HK-2 (cell line): ENCODE measurements around the gene SLC2A10.
A peak's percentile ranks its signal among the peaks of the same experiment; 100 is the strongest.

ENCODE experiments used
- DNase-seq: peaks from one replicate; pipeline ENCODE4 v3.0.0-alpha.2; 2018; ENCODE audit not compliant: unreplicated experiment

SLC2A10 gene

DNA sequence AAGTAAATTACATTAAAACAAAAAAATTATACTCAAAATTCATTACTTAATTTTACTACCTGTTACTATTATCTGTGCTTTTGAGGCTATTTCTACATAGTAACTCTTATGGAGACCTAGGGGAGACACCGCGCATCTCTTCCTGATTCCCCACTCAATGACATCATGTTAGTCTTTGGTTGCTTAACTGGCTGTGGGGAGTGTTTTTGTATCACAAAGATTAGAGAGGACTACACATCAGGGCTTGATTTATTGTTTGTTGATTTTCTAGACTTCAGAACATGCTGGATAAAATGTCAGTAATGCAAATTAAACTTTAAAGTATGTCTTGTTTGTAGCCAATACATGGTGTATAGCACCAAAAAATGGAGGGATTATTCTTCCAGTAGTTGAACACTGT, 26.0 kb downstream of the SLC2A10 start:
- DNase-seq: no peak

DNA sequence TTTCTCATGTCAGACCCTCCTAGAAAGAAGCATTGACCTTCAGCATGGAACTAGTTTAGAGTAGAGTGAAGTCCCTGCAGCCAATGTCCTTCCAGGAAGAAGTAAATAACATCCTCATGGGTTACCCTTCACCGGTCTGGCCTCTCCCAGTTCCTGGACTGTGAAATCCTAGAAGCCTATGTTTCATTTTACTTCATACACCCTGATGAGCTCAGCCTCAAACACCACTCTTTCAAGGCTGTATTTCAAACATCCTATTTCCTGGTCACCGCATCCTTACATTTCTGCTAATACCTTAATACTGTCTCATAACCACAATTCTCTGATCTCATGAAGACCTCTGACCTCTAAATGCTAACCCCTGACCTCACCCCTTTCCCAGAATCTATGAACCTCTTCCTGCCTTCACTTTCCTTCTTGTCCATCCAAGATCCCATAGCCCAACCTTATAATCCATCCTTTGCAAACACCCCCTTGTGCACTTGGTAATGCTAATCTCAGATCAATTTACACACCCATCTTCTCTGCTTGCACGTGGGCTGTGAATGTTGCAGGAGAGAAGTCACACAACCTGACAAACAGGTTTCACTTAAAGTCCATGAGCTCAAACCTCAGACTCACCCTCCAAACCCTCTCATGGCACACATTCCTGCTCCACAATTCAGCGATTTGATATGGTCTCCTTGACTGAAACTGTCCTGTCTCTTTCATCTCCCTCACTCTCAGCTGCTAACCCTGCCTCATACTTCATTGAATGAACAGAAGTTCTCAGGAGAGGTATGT, 30.2 kb downstream of the SLC2A10 start:
- no peak for DNase-seq

DNA sequence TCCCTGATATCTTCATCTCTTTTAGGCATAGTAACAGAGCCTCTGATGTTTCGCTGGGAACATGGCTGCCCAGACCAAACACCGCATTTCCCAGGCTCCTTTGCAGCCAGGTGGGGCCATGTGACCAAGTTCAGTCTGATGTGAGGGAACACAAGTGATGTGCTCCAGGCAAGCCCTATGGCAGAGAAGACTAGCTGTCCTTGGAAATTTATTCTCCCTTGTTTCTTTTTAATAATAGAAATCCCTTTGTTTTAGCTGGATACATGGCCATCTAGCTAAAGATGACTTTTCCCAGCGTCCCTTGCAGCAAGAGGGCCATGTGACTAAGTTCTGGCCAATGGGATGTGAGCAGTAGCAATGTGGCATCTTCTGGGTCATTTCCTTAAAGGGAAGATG, 30.8 kb downstream of the SLC2A10 start:
- no peak for DNase-seq

DNA sequence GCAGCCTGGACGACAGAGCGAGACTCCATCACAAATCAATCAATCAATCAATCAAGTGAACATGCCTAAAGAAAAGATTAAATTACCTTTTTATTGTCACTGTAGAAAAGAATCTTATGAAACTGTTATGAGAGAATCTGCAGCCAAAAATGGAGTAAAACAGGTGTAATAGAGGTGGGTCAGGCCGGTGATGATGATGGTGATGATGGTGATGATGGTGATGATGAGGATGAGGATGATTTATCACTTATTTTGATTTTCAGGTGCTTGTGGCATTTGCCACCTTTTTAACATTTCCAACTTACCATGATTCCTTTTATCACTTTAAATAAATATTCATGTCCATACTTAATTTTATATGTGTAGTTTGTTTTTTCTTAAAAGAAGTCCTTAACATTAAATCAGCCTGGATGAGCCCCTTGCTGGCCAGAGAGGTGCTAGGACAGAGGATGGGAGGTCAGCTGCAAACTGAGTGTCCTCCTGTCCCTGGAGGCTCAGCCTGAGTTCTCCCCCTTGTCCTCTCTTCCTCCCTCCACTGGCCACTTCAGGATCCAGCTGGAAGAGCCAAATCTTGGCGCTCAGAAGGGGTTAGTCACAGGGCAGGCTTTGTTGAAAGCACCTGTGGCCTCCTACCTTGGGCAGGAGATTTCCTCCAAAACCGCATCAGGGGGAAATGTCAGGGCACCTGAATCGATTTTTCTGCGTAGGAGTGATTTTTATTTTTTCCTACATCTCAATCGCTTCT, 32.6 kb downstream of the SLC2A10 start:
- no peak for DNase-seq

DNA sequence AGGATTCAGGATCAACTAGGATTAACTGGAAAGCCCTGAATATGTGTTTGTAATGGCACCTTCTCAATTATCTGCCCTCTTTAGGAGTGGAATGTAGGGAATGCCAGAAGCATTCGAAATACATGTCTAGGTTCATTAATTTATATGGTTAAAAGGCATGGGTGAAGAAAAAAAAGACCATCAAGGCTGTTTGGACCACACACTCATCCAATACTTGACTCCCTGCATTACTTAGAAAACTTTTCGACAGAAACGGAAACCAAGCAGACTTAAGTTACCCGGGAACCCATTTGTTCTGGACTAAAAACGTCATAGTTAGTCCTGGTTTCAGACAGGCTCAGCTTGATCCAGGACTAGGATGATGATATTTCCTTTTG, 33.2 kb downstream of the SLC2A10 start:
- DNase-seq: no peak

DNA sequence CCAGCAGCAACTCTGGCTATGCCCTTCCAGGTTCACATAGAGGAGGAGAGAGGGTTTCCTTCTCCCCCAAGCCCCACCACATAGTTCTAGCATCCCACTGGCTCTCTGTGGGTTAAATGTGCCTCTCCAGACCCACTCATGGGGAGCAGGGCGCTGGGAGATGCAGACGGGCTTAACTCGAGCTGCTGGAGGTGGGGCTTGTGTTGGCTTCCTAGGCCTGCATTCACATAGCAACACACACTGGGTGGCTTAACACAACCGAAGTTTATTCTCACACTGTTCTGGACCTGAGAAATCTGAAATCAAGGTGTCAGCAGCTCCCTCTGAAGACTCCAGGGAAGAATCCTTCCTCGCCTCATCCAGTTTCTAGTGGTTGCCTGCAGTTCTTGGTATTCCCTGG, 33.6 kb downstream of the SLC2A10 start:
- no peak for DNase-seq

DNA sequence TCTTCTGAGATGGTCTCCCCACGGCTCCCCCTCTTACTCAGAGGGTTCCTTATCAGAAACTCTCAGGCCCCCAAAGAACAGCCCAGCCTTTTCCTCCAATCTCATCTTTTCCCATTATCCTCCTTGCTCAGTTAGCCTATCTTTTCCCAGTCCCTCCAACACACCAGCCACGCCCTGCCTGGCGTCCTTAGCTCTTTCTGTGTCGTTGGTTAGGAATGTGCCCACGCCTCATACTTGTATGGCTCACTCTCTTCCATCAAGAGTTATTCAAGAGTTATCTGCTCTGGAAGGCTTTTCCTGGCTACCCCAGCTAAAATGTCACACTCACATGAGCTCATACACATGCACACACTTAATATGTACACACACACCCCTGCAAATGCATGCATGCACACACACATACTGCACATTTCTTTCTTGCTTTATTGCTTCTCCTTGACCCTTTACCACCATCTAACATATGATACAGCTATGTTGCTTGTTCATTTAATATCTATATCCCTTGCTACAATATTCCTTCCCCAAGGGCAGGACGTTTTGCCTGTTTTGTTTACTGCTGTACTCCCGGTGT, 37.6 kb downstream of the SLC2A10 start:
- no peak for DNase-seq

DNA sequence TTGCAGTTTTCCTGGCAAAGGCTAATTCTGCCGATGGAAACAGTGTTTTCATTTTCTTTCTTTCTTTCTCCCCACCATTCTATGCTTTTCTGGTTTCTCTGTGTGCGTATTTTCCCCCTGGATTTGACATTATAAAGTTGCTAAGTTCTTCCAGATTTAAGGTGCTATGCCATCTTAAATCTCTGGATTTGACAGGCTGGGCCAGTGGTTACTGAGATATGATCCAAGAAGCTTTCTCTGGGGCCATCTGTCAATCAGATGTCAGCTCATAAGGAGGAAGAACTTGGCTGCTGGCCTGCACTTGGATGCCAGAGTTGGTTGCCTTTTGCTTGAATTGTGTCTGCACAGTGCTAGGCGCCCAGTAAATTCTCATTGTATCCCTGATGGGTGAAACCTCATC, 39.7 kb downstream of the SLC2A10 start:
- DNase-seq: no peak

DNA sequence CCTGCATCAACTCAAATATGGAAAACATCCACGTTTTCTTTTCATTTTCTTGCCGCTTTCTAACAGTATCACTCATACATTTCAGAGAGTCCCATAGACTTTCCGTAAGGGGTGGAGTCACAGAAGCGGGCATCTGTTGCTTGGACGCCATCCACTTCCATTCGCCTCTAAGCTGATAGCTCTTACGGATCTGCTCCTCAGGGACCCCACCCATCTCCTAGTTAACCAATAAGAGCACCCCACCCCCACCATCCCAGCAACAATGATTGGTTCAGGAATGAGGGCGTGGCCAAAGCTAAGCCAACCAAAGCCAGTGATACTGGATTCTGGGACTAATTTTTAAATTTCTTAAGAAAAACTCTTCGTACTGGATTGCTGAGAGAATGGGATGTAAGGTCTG, 42.4 kb downstream of the SLC2A10 start:
- no peak for DNase-seq

DNA sequence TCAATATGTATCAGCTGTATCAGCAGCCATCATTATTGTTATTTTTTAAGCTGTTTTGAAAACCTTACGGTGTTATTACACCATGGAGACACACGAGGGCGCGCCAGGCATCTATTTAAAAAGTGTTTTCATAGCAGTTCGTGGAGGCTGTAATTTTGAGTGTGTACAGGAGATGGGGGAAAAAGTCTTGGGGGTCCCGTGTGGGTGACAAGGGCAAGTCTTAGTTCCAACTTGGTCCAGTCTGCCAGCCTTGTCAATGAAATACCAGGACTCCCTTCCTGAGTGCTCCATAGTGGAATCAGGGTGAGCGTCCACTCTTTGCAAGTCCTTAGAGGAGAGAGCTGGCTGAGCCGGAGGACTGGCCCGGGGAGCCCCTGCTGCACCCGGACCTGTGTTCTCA, 43.3 kb downstream of the SLC2A10 start:
- peak; percentile 53 for DNase-seq

DNA sequence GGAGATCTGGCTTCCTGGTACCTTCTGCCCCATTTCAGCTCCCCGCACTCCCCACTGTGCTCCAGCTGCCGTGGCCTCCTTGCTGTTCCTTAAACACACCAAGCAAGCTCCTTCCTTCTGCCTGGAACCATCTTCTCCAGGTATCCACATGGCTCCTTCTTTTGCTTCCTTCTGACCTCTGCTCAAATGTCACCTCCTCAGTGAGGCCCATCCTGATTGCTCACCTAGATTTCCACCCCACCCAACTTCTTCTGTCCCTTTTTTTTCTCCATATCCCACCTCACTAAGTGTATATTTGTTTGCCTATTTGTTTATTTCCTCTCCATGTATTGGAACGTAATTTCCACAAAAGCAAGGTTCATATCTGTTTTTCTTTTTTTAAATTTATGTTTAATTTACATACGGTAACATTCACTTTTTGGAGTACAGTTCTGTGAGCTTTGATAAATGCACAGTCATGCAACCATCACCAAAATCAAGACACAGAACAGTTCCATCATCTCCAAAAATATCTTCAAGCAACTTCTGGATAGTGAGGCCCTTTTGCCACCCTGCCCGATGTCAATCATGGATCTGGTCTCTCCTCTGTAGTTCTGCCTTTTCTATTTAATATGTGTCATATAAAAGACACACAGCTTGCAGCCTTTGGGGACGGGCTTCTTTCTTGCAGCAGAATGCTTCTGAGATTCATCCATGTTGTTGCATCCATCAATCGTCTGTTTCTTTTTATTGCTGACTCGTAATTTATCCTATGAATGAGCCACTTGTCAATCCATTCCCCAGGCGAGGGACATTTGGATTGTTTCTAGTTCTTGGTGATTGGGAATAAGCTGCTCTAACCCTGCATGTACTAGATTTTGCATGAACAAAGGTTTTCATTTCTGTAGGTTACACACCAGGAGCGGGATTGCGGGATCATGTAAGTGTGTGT, 46.3 kb downstream of the SLC2A10 start:
- no peak for DNase-seq

DNA sequence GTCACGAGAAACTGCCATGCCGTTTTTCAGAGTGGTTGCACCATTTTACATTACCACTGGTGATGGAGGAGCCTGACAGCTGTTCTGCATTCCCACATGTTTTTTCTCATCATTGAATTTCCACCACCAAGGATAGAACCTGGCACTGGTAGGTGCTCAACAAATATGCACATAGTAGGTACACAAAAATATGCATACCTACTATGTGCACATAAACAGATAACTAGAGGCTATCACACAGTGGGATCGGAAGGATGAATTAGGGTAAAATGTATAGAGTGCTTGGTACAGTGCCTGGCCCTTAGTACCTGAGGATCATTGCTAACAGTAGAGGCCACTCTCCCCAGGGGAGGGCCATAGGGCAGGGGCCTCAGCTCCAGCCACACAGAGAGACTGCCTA, 47.0 kb downstream of the SLC2A10 start:
- no peak for DNase-seq

DNA sequence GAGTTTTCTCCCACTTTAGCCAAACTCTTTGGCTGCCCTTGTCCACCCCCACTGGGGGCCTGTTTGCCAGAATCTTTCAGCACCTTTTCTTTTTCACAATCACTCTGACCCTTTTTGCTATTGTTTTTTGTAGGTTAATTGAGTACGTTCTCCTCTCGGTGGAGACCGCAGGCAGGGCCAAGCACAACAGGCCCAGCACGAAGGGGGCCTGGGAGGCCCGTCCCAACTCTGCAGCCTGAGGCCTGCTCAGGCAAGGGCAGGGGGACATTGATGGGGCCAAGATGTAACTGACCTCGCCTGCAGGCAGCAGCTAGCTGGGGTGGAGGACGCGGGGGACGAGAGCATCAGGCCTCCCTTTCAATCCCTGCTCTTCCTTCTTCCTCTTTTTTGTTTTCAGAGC, 47.7 kb downstream of the SLC2A10 start:
- no peak for DNase-seq

DNA sequence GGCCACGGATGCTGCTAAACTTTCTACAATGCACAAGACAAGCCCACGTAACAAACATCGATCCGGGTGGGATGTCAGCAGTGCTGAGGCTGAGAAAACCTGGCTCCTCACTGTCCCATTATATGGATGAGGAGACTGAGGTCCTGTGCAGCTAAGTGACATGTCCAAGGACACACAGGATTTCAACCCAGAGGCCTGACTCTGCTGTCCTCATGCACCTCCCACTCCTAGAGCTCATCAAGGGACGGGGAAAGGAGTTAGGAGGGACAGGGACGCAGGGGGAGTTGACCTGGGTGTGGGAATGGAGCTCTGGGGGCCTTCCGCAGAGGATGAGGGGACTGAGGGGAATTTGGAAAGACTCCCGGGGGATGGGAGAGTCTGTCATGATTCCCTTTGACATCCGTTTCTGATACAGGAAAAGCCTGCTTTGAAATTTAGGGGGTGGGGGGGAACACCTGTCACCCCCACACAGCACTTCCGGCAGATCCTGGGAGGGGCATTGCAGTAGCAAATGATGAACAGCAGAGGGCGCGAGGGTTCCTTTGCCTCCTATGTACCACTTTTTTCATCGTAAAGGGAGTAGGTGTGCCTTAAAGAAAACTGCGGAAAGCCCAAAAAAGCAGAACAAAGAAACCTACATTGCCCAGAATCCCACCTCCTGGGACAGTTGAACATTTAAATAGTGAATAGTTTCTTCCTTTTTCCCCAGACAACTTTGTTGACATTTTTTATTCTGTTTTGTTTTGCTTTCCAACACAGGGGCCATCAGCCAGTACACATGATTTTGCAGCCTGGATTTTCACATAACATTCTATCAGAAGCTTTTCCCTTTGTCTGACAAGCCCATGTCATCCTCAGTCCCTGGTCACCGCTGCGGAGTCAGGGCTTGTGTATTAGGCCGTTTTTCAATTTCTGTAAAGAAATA, 48.6 kb downstream of the SLC2A10 start:
- peak; percentile 63 for DNase-seq

DNA sequence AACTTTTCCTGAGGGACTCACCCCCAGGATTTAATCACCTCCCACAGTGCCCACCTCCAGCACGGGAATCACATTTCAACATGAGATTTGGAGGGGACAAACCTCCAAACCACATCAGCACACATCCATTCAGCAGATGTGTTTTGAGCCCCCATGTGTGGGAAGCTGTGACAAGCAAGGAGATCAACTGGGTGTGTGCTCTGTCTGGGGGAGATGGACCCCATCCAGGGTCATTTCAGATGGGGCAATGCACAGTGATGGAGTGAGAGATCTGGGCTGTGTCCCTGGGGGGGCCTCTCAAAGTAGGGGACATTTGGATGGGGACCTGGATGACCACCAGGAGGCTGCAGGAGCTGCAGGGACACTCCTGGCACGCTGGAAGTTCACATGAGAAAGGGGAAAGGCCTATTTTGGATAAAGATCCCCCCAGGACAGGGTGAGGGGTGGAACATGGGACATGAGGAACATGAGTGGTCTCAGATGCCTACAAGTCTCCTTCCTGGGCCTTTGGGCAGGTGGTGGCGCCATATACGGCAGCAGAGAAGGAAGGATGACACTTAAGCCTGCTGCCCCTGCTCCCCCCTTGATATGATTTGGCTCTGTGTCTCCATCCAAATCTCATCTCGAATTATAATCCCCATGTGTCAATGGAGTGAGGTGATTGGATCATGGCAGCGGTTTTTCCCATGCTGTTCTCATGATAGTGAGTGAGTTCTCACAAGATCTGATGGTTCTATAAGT, 49.6 kb downstream of the SLC2A10 start:
- DNase-seq: no peak

DNA sequence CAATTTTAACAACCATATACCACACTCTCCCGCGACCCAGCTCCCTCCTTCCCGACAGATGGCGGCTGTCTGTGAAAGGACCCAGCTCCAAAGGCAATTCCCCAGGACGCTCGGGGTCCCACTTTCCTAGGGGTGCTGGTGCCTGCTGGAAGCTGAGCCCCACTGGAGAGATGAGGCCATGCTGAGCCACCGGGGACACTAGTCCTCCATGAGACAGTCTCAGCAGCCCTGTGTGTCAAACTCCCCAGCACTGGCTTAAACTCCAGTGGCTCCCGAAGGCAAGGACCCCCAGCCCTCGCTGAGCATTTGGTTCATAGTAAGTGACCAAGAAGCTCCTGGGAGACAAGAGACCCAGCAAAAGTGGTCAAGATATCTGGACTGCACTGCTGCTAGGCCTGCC, 52.1 kb downstream of the SLC2A10 start:
- DNase-seq: no peak

DNA sequence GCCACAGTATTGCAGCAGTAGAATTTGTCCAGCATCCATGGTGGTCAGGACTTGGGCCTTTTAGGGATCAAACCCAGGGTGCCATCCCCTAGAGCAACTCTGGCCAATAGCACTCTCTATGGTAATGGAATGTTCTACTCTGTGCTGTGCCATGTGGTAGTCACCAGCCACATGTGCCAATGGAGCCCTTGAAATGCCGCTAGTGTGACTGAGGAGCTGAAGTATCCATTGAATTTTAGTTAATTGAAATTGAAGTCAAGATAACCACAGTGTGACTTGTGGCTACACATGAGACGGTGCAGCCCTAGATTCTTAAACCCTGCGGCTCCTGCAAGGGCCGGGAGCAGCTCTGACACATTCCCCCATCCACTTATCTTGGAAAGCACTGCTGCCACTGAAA, 54.6 kb downstream of the SLC2A10 start:
- no peak for DNase-seq

DNA sequence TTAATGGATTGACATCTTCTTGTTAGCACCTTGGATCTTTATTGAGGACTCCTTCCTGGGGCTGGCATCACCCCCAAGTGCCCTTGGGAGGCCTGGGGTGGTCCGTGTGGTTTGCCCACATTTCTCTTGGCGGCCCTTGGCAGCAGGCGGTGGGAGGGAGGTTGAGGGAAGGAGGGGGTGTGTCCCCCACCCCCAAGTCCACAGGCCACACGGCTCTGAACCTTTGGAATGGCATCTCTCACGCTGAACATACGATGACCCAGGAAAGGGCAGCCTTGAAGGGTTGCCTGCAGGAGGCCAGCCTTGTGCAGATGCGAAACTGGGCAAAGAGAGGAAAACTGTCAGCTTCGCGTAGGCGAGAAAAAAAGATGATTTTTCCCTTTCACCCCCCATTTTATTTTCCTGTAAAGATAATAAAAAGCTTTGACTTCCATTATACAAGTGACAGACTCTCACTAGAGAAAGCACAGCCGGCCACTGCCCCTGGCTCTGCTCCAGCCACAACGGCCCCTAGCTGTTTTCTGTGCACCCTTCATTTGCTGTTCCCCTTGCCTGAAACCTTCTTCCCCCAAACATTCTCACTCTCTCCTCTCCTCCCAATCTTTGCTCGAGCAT, 56.2 kb downstream of the SLC2A10 start:
- no peak for DNase-seq

DNA sequence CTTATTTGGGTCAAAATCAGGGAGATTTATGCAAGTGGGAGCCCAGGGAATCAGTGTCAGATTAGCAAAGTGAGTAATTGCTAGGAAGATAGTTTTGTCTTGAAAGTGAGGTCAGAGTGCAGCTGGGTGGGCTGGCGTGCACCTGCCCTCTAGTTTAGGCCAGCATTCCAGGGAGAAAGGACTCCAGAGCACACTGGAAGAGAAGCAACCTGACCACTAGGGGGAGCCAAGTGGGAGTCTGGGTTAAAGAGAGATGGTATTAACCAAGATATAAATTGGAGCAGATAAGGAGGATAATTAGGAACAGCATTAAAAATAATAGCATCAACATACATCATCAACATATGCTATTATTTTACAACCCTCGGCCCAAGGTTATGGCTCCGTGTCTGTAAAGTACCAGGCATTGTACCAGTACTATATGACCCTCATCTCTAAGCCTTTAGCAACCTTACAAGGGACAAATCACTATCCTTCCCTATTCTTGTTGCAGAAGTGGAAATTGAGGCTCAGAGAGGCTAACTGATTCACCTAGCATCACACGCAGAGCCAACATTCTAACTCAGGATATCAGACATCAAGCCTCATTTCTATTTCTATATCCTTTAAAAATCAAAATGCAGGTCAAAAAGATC, 57.8 kb downstream of the SLC2A10 start:
- DNase-seq: peak; percentile 29
